Heart left ventricle (tissue), 16 donors: Measurements from ENCODE around the gene NAA25. TPM values are rescaled to one million over a fixed set of nuclear protein-coding genes. Genes with fewer than 3 reads are reported as not detected.
A peak's percentile ranks its signal among the peaks of the same experiment; 100 is the strongest.

ENCODE experiments used
- ATAC-seq, 4 donors: fragments of 200-7000 bp; cut with Tn5 transposase; one replicate each; pipeline ENCODE4 v1.9.1; 2020 to 2022; ENCODE audit warnings: moderate library complexity in 4 of 4, mild to moderate bottlenecking in 3 of 4, moderate number of reproducible peaks in 1 of 4
- DNase-seq, 5 donors: peaks; one replicate each; pipeline ENCODE4 v3.0.0-alpha.2; 2020
- H3K27ac ChIP-seq, 12 donors: fragments of 200-600 bp; sonication (generic) in 4 of 12; one replicate each; pipeline versions ENCODE4 v1.5.0 to v1.8.0; 2016 to 2022; ENCODE audit warnings: mild to moderate bottlenecking in 2 of 12
- H3K27me3 ChIP-seq, 9 donors: fragments of 200-600 bp; sonication (generic) in 2 of 9; one replicate each; pipeline versions ENCODE4 v1.5.1 to v1.8.0; 2016 to 2022; ENCODE audit warnings: mild to moderate bottlenecking in 3 of 9
- H3K36me3 ChIP-seq, 9 donors: fragments of 200-600 bp; sonication (generic) in 2 of 9; one replicate each; pipeline versions ENCODE4 v1.5.0 to v1.8.0; 2018 to 2022; ENCODE audit warnings: mild to moderate bottlenecking in 2 of 9
- H3K4me1 ChIP-seq, 12 donors: fragments of 200-600 bp; sonication (generic) in 4 of 12; one replicate each; pipeline versions ENCODE4 v1.5.0 to v1.8.0; 2016 to 2022; ENCODE audit warnings: mild to moderate bottlenecking in 3 of 12
- H3K4me3 ChIP-seq, 12 donors: fragments of 200-600 bp; sonication (generic) in 4 of 12; one replicate each; pipeline versions ENCODE4 v1.5.0 to v1.8.0; 2017 to 2022; ENCODE audit warnings: mild to moderate bottlenecking in 9 of 12, moderate library complexity in 4 of 12
- H3K9me3 ChIP-seq, 12 donors: fragments of 200-600 bp; sonication (generic) in 4 of 12; one replicate each; pipeline versions ENCODE4 v1.5.0 to v1.8.0; 2016 to 2022; ENCODE audit warnings: mild to moderate bottlenecking in 1 of 12
- CTCF ChIP-seq, 12 donors: fragments of 200-600 bp; sonication (generic) in 4 of 12; IDR thresholded peaks; one replicate each; pipeline versions ENCODE4 v1.5.0 to v1.8.0; 2018 to 2022; ENCODE audit warnings: antibody characterized with exemption in 12 of 12, mild to moderate bottlenecking in 5 of 12
- POLR2A ChIP-seq, 2 donors: fragments of 450-650 bp; IDR thresholded peaks; one replicate each; pipeline ENCODE4 v1.6.1; 2017; ENCODE audit warnings: antibody characterized with exemption in 2 of 2, mild to moderate bottlenecking in 2 of 2, moderate library complexity in 2 of 2
- WGBS, 4 donors: extraction: QIAGEN DNeasy Blood & Tissue Kit in 2 of 4; methylation state at CpG; one replicate each; pipeline versions ENCODE4 v1.1.5 to v1.1.7; 2013 to 2018; 5-methylcytosine and 5-hydroxymethylcytosine counted together
- intact Hi-C, 10 donors: fragments of 100-400 bp; cut with DNase I; formaldehyde crosslinking; loops; one replicate each; pipeline versions ENCODE4 v1.11.1 to v1.14.2; 2022
- polyA plus RNA-seq, 2 donors: library from polyadenylated mRNA; stranded (reverse); fragments of 200-250 nt; gene quantifications; one replicate each; pipeline ENCODE4 v1.2.3, GENCODE V29; 2013
- total RNA-seq, 9 donors: library from RNA; depleted of rRNA in 2 of 9; stranded (reverse); fragments of >200 nt in 2 of 9; fragmentation: NEBNext Ultra II Directional in 3 of 9; extraction: Animal tissue kit (Norgen Biotek cat#: 25700) in 3 of 9; gene quantifications; one replicate each; pipeline versions ENCODE4 v1.1.0 to v1.2.4, GENCODE V29; 2016 to 2023
- donor health status: ischemic (EF 13 %, LVEDD 7.1; RV severe dilation, severe dysfunction).
- donor health status: healthy with polysubstance abuse.
- donor health status: DM: no; HTN: yes; CAD: no.
- donor health status: DM: no; HTN: no; CAD: no.
- donor health status: ischemic (EF 25% LVEDD 6.9; RV normal size, moderate dysfunction).
- donor health status: ischemic (EF 25% LVEDD 5.7; RV mildly dilated, moderate dysfunction).
- donor health status: healthy.
- donor health status: DM: yes; HTN: yes; CAD: no.
- donor health status: ischemic (EF 35%, LVEDD 5.7; RV mildly dilated, moderate dysfunction).
- donor health status: nonischemic (EF 11% LVEDD 7.7; RV severe dilation, severe dysfunction).
- donor health status: DM: yes; HTN: yes; CAD: no.
- donor health status: PGD.
- donor health status: ischemic (EF 29% LVEDD 5.4; RV normal size, mild dysfunction).
- donor health status: nonischemic (EF 23%, LVEDD 6.1; RV moderate dilation, normal function).

Gene NAA25
- total and polyA plus RNA-seq, 11 donors: 5.0 to 25.9 (median 14.4) TPM

GRCh38 chr12:112117685-112118084, 9.1 kb upstream of the NAA25 start:
- peak overlapping the region in 4 of 12 donors; percentile 81 to 85 (median 84) for H3K27ac ChIP-seq
- H3K4me3 ChIP-seq: no peak overlapping the region
- peaks cover 0 to 32% (median 25%) of the 10 kb centered on the region in 12 donors for H3K4me1 ChIP-seq
- TF ChIP-seq CTCF (IDR thresholded peaks at IDR 0.05) (no peak), POLR2A (IDR thresholded peaks at IDR 0.05) (no peak)
- DNase-seq (no peak), ATAC-seq (no peak)
- no peaks in the 10 kb centered on the region for H3K9me3 ChIP-seq
- intact Hi-C loops: no loop called here
- H3K27me3 ChIP-seq: no peaks in the 10 kb centered on the region
- H3K36me3 ChIP-seq: no peaks in the 10 kb centered on the region
- 82 to 90% (median 85%) methylated on average over 8 of the region's 8 CpGs for WGBS, 4 donors

GRCh38 chr12:112116232-112117060, 7.9 kb upstream of the NAA25 start:
- peaks cover 0 to 19% (median 14%) of the 10 kb centered on the region in 12 donors for H3K4me1 ChIP-seq
- H3K9me3 ChIP-seq: no peaks in the 10 kb centered on the region
- ATAC-seq (peak; percentile 96 to 99 (median 96)), DNase-seq (peak; percentile 79 to 87 (median 81))
- H3K36me3 ChIP-seq: no peaks in the 10 kb centered on the region
- WGBS, 4 donors: 32 to 46% (median 38%) methylated on average over 7 of the region's 7 CpGs
- peak overlapping the region in 7 of 12 donors; percentile 3 to 25 (median 15) for H3K4me3 ChIP-seq
- intact Hi-C loops: no loop called here
- H3K27me3 ChIP-seq: no peaks in the 10 kb centered on the region
- peak overlapping the region; percentile 47 to 87 (median 80) for H3K27ac ChIP-seq
- no peak for TF ChIP-seq CTCF (IDR thresholded peaks at IDR 0.05)
- peak in 1 of 2 donors; percentile 46 for TF ChIP-seq POLR2A (IDR thresholded peaks at IDR 0.05)

- TF ChIP-seq POLR2A (IDR thresholded peaks at IDR 0.05) (no peak), CTCF (IDR thresholded peaks at IDR 0.05) (no peak)
- DNase-seq (no peak), ATAC-seq (no peak)
- Histone ChIP-seq H3K36me3 (no peaks in the 10 kb centered on the region), H3K4me3 (no peak overlapping the region), H3K27me3 (no peaks in the 10 kb centered on the region), H3K27ac (peak overlapping the region in 2 of 12 donors; percentile 70 to 83), H3K4me1 (peaks cover 0 to 16% (median 12%) of the 10 kb centered on the region in 12 donors), H3K9me3 (no peaks in the 10 kb centered on the region)
- intact Hi-C loops: no loop called here
- 90 to 96% (median 91%) methylated on average over 6 of the region's 6 CpGs for WGBS, 4 donors
Measured at GRCh38 chr12:112115259-112116045, 6.9 kb upstream of the NAA25 start.
